ENCODE measurements around the gene STRA6. TPM values are rescaled to one million over a fixed set of nuclear protein-coding genes. Genes with fewer than 3 reads are reported as not detected.

The STRA6 gene
- total RNA-seq, 2 experiments from 2014 or later = not detected

GRCh38 chr15:74170071-74170844, 32.3 kb downstream of the STRA6 start:
- intact Hi-C loops (cut with micrococcal nuclease; ENCODE audit: unreplicated experiment) = no loop called here
- TF ChIP-seq, protein P1, sequence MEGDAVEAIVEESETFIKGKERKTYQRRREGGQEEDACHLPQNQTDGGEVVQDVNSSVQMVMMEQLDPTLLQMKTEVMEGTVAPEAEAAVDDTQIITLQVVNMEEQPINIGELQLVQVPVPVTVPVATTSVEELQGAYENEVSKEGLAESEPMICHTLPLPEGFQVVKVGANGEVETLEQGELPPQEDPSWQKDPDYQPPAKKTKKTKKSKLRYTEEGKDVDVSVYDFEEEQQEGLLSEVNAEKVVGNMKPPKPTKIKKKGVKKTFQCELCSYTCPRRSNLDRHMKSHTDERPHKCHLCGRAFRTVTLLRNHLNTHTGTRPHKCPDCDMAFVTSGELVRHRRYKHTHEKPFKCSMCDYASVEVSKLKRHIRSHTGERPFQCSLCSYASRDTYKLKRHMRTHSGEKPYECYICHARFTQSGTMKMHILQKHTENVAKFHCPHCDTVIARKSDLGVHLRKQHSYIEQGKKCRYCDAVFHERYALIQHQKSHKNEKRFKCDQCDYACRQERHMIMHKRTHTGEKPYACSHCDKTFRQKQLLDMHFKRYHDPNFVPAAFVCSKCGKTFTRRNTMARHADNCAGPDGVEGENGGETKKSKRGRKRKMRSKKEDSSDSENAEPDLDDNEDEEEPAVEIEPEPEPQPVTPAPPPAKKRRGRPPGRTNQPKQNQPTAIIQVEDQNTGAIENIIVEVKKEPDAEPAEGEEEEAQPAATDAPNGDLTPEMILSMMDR (conservative IDR thresholded peaks at IDR 0.05; ENCODE audit: low read length) = no peak

DNA sequence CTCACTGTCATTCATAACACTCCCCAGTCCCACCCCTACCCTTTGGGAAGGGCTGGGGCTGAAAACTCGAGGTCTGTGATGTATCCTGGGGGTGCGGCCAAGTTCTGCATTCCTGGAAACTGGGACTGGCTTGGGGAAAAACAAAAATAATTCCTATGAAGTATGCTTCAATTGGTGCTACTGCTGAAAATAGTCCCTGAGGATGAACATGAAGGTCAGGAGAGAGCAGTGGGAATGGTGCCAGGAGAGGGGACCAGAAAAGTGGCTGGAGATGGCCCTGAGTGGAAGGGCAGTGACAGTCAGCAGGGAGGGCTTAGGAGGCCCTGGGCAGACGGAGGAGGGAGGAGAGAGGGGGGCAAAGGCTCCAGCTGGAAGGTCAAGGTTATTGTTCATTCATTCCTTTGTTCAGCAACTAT, 33.9 kb downstream of the STRA6 start:
- H3K9me2 ChIP-seq (ENCODE audit: insufficient read depth, low read length) = no peaks in the 10 kb centered on the region
- no peaks in the 10 kb centered on the region for H3K4me1 ChIP-seq (ENCODE audit: insufficient read depth, low read length, poor library complexity, severe bottlenecking)
- no peak for DNase-seq (ENCODE audit: low spot score)
- H3K36me3 ChIP-seq (ENCODE audit: insufficient read depth, low read length) = no peaks in the 10 kb centered on the region
- H3K4me2 ChIP-seq (ENCODE audit: low read length) = no peak overlapping the region
- ChIA-PET CTCF (ENCODE audit: unreplicated experiment) (no interaction called here), POLR2A (no interaction called here)
- BruUV-seq (replicated peaks) = no TSS peak
- H4K20me1 ChIP-seq (ENCODE audit: insufficient read depth, low read length) = no peaks in the 10 kb centered on the region
- H2AFZ ChIP-seq (ENCODE audit: low read length) = no peak overlapping the region
- TF ChIP-seq EZH2phosphoT487 (IDR thresholded peaks at IDR 0.05; ENCODE audit: borderline replicate concordance, low read depth, low read length) = no peak
- TF ChIP-seq, protein P1 (conservative IDR thresholded peaks at IDR 0.05; ENCODE audit: low read length) = no peak
- intact Hi-C loops (cut with micrococcal nuclease; ENCODE audit: unreplicated experiment) = no loop called here
- no peaks in the 10 kb centered on the region for H3K9me3 ChIP-seq (ENCODE audit: low read length)
- no peak overlapping the region for H3K27ac ChIP-seq (ENCODE audit: low read depth, low read length, poor library complexity, severe bottlenecking)
- H3K4me3 ChIP-seq (ENCODE audit: low read depth, low read length, poor library complexity, severe bottlenecking) = no peak overlapping the region
- H3K79me2 ChIP-seq (ENCODE audit: insufficient read depth, low read depth, low read length) = no peaks in the 10 kb centered on the region

More at GRCh38 chr15:74170071-74170844, 32.3 kb downstream of the STRA6 start:
- Histone ChIP-seq H3K9me2 (ENCODE audit: insufficient read depth, low read length) (no peaks in the 10 kb centered on the region), H3K27ac (ENCODE audit: low read depth, low read length, poor library complexity, severe bottlenecking) (no peak overlapping the region), H2AFZ (ENCODE audit: low read length) (no peak overlapping the region), H3K9me3 (ENCODE audit: low read length) (no peaks in the 10 kb centered on the region), H4K20me1 (ENCODE audit: insufficient read depth, low read length) (no peaks in the 10 kb centered on the region), H3K4me1 (ENCODE audit: insufficient read depth, low read length, poor library complexity, severe bottlenecking) (no peaks in the 10 kb centered on the region), H3K79me2 (ENCODE audit: insufficient read depth, low read depth, low read length) (no peaks in the 10 kb centered on the region), H3K4me2 (ENCODE audit: low read length) (no peak overlapping the region), H3K4me3 (ENCODE audit: low read depth, low read length, poor library complexity, severe bottlenecking) (no peak overlapping the region), H3K36me3 (ENCODE audit: insufficient read depth, low read length) (no peaks in the 10 kb centered on the region)
- POLR2A ChIA-PET = no interaction called here
- DNase-seq (ENCODE audit: low spot score) = no peak
- no TSS peak for BruUV-seq (replicated peaks)
- CTCF ChIA-PET (ENCODE audit: unreplicated experiment) = no interaction called here

DNA sequence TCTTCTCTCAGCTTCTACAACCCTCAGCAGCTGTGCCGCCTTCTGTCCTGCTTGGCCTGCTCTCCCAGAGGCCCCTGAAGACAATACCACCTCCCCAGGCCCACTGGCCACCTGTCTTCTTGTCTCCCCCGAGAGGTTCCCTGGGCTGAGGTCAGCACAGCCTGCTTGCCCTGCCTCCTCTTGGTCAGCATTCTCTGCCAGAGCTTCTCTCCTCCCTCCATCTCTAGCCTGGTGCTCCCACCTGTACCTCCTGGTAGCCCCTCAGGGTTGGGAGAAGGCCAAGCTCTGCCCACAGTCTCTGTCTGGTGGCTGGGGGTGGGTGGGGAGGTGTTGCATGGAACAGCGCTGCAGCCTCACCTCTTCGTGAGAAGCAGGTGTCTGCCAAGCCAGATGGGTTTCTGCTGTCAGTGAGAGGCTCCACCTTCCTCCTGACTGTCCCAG, 34.7 kb downstream of the STRA6 start:
- no peak overlapping the region for H3K4me2 ChIP-seq (ENCODE audit: low read length)
- TF ChIP-seq EZH2phosphoT487 (IDR thresholded peaks at IDR 0.05; ENCODE audit: borderline replicate concordance, low read depth, low read length) = no peak
- TF ChIP-seq, protein P1 (conservative IDR thresholded peaks at IDR 0.05; ENCODE audit: low read length) = no peak
- no peak for DNase-seq (ENCODE audit: low spot score)
- intact Hi-C loops (cut with micrococcal nuclease; ENCODE audit: unreplicated experiment) = no loop called here
- H3K9me3 ChIP-seq (ENCODE audit: low read length) = no peaks in the 10 kb centered on the region
- H3K79me2 ChIP-seq (ENCODE audit: insufficient read depth, low read depth, low read length) = no peaks in the 10 kb centered on the region
- no peaks in the 10 kb centered on the region for H3K4me1 ChIP-seq (ENCODE audit: insufficient read depth, low read length, poor library complexity, severe bottlenecking)
- no TSS peak for BruUV-seq (replicated peaks)
- no peaks in the 10 kb centered on the region for H4K20me1 ChIP-seq (ENCODE audit: insufficient read depth, low read length)
- H3K27ac ChIP-seq (ENCODE audit: low read depth, low read length, poor library complexity, severe bottlenecking) = no peak overlapping the region
- CTCF ChIA-PET (ENCODE audit: unreplicated experiment) = no interaction called here
- H3K4me3 ChIP-seq (ENCODE audit: low read depth, low read length, poor library complexity, severe bottlenecking) = no peak overlapping the region
- no peak overlapping the region for H2AFZ ChIP-seq (ENCODE audit: low read length)
- no peaks in the 10 kb centered on the region for H3K36me3 ChIP-seq (ENCODE audit: insufficient read depth, low read length)
- no peaks in the 10 kb centered on the region for H3K9me2 ChIP-seq (ENCODE audit: insufficient read depth, low read length)
- POLR2A ChIA-PET = interaction anchor here (0.6 kb wide), 1 partner anchor 1451 kb away, joined by 3 read pairs; no protein-coding TSS in a partner anchor

All from OCI-LY7 (cell line).